Stimulated activated CD4-positive, alpha-beta T cell treated with anti-CD3 and anti-CD28 coated beads, Interleukin-4, amount 100 ng/mL, for 4 hours (primary cell): Measurements from ENCODE around the gene CIDEB.
"Not testable (repeated sequence)": the region's sequence is repeated elsewhere in the genome, so short reads cannot be mapped to it uniquely, and the experiment has no call there.

Experiments
- DNase-seq, 2 experiments: peaks; one replicate each; pipeline ENCODE4 v3.0.0-alpha.2; 2020

The CIDEB gene

GRCh38 chr14:24307575-24308341, at the start of gene CIDEB:
Gene CIDEB (minus strand): TSS chr14:24307977. CDS start chr14:24307858, 119 bp downstream.
- peak; percentile 50 for DNase-seq

- DNase-seq = no peak
These were observed 48.4 kb upstream of the CIDEB start for GRCh38 chr14:24356208-24356607.

DNA sequence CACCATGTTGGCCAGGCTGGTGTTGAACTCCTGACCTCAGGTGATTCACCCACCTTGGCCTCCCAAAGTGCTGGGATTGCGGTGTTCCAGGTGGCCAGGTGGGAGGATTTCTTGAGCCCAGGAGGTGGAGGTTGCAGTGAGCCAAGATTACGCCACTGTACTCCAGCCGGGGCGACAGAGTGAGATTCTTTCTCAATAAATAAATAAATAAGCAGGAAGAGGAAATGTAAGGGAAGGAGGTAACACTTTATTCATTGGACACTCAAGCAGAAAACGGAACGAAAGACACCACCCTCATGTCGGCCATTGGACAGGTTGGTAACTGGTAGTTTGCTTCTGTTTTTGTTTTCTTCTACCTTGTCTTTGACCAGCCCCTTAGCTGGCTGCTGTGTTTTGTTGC, 47.2 kb upstream of the CIDEB start:
- no peak for DNase-seq

DNA sequence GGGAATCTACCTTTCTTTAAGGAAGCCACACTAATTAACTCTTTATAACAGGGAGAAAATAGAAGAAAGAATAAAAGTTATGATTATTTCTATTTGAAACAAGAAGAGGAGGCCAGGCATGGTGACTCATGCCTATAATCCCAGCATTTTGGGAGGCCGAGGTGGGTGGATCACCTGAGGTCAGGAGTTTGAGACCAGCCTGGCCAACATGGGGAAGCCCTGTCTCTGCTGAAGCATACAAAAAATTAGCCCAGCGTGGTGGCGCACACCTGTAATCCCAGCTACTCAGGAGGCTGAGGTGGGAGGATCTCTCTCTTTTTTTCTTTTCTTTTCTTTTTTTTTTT, 46.7 kb upstream of the CIDEB start:
- not testable (repeated sequence) for DNase-seq

DNA sequence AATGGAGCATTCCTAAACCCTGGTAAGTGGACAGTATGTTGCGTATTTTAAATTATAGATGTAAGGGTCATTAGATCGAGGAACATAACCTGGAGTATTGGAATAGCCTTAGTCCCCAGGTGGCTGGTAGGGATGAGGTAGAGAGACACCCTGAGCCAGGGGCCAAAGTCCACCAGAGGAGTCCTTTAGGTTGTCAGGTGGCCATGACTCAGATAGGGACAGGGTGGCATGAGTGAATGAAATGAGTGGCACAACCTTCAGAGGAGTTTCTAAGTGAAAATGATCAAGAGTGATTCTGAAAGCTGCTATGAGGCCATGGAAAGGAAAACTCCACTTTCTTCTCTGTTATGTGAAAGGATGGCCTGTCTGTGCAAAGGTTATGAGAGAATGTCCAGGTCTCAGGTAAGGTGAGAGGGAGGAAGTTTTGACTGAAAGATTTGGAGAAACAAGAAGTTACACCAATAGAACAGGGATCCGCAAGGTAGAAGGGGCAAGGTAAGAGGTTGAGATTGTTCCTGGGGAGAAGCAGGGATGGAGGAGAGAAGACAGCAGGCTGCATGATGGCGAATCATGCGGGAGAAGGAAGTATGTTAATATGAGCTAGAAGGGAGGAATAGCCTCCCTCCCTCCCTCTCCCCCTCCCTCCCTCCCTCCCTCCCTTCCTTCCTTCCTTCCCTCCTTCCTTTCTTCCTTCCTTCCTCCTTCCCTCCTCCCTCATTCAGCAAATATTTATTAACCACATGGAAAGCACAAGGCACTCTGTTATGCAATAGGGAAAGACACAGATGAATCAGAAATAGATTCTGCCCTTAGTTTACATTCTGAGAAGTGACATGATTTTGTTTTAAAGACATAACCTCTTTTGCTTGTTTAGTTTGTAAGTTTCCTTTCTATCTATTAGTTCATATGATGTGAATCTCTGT, 46.0 kb upstream of the CIDEB start:
- no peak for DNase-seq

DNA sequence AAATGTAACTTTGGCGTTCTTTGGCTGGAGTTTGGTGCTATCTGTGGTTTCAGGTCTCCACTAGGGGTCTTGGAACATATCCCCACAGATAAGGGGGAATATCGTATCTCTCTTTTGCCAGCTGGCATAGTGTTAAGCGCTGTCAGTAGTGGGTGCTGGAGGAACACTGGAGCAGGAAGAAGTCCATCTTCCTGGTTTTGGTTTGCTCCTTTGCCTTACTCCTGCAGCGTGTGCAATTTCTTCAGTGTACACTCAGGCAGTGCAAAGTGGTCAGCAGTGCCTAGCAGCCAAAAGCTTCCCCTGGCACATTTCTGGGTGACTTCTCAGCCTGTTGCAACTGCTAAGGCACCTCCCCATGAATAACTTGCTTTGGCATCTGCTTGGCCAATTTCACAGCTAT, 43.7 kb upstream of the CIDEB start:
- DNase-seq = no peak

DNA sequence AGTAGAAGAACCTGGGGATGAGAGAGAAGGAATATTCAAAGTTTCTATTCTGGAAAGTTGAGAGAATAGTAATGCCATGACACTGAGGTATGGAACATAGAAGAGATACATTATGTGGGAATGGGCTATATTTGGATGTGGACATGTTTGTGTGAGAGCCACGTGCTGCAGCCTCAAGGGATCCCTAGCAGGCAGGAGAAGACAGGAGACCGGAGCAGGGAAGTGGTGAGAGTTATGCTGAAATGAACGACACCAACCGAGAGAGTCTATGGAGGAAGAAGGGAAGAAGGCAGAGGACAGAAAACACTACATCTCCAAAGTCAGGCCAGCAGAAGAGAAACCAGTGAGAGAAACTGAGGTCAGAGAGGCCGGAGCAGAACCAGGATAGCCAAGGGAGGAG, 42.0 kb upstream of the CIDEB start:
- no peak for DNase-seq

DNA sequence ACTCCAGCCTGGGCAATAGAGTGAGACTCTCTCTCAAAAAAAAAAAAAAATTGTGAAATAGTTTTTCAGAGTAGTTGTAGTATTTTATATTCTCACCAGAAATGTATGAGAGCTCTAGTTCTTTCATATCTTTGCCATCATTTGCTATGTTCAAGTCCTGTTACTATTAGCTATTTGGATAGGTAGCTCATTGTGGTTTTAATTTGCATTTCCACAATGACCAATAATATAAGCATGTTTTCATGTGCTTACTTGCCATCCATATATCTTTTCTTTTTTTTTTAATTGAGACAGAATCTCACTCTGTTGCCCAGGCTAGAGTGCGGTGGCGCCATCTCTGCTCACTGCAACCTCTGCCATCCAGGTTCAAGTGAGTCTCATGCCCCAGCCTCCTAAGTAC, 40.4 kb upstream of the CIDEB start:
- DNase-seq = no peak

DNA sequence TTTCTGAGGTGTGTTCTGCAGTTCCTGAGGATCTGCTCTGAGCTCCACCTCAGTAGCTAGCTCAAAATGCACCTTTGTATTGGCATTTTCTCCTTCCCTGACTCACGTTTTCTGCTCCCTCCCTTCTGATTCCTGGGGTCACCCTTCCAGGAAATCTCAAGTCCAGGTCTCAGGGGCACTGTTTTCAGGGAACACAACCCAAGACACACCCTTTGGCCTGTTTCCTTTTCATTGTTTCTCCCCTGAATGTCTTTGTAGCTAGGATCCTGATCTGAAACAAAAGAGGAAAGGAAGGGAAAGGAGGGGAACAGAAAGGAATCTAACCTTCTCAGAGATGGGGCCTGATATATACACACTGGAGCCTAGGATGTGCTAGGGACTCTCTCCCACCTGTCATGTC, 39.4 kb upstream of the CIDEB start:
- DNase-seq = no peak

DNA sequence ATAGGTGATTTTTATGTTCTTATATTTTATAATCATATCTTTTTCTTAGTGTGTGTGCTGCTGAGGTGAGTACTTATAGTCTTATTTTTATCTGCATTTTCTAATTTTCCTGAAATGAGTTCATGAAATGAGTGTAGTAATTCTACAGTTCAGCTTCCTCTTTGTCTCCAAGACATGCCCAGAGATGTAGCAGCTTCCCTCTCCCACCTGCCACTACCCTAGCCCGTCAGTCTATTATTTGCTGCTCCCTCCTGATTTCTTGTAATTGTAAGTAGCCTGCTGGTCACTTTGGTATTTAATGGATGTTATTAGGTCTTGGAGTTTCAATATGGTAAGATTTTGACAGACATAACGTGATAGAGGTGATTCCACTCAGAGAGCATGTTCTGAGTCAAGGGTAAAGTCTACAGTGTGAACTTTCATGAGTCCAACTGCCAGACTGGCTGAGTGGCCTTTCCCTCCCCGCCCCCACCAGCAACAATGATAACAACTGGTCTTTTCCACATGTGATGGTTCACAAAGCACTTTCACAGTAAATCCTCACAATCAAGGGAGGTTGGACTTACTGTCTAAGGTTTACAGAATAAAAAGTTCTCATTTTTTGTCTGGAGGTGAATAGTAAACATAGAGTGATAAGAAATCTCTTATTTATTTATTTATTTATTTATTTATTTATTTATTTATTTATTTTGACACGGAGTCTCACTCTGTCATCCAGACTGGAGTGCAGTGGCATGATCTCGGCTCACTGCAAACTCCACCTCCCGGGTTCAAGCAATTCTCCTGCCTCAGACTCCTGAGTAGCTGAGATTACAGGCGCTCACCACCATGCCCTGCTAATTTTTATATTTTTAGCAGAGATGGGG, 36.3 kb upstream of the CIDEB start:
- DNase-seq = no peak

GRCh38 chr14:24342889-24343288, 35.1 kb upstream of the CIDEB start:
- no peak for DNase-seq

DNA sequence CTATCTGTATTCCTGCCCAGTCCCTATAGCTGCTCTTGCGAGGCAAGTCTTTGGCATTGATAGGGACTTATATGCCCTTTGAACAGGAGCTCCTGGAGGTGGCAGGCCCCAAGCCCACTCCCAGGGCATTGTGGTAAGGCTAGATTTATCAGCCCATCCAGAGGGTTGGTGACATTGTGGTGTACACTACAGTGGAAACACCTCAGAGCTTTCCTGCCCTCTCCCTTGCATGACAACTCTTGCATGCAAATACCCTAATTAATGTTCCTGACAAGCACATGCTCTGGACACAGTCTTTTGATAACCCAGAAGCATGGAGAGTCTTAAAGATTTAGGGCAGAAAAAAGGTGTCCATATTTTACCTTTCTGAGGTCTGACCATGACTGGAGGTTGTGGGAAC, 32.8 kb upstream of the CIDEB start:
- no peak for DNase-seq

GRCh38 chr14:24339284-24340151, 31.7 kb upstream of the CIDEB start, which contains the start of gene RIPK3:
Gene RIPK3 (minus strand): TSS chr14:24339991. CDS start chr14:24339826, 165 bp downstream.
- peak; percentile 62 to 66 for DNase-seq

GRCh38 chr14:24338843-24339242, 31.1 kb upstream of the CIDEB start:
- no peak for DNase-seq

GRCh38 chr14:24337824-24338175, 30.0 kb upstream of the CIDEB start:
- no peak for DNase-seq

DNA sequence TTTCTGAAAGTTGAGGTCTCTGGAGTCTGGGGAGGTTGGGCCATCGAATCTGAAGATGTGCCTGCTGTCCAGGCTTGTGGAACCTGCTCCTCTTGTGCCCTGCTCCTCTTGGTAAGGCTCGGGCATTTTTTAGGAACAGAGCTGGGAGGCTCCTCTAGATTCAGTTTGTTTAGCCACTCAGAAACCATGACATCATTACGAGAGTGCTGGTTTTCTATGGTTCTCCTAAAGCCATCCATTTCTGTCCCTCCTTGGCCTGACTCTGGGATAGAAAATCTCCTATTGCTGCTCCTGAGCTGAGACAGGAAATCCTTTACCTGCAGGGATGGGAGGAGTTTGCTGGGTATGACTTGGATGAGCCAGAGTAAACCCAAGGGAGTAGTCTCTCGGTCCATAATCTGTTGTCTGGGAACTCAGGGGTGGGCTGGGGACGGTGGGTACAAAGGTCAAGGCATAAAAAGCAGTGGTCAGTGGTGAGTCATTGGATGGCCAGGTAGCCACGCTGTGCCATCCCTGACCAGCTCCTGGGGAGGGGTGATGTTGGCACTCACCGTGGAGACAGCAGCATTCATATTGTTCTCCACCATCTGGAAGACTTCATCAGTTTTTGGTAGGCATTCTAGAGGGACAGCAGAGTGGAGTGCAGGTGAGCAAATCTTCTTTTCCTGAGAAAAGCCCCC, 29.5 kb upstream of the CIDEB start:
- no peak for DNase-seq

GRCh38 chr14:24335461-24336171, 27.8 kb upstream of the CIDEB start:
- DNase-seq = no peak

GRCh38 chr14:24334431-24335291, 26.9 kb upstream of the CIDEB start, which contains the start of gene ADCY4:
Gene ADCY4 (minus strand): TSS chr14:24335071. CDS start chr14:24334652, 419 bp downstream.
- peak in 1 of 2 experiments; percentile 27 for DNase-seq

DNA sequence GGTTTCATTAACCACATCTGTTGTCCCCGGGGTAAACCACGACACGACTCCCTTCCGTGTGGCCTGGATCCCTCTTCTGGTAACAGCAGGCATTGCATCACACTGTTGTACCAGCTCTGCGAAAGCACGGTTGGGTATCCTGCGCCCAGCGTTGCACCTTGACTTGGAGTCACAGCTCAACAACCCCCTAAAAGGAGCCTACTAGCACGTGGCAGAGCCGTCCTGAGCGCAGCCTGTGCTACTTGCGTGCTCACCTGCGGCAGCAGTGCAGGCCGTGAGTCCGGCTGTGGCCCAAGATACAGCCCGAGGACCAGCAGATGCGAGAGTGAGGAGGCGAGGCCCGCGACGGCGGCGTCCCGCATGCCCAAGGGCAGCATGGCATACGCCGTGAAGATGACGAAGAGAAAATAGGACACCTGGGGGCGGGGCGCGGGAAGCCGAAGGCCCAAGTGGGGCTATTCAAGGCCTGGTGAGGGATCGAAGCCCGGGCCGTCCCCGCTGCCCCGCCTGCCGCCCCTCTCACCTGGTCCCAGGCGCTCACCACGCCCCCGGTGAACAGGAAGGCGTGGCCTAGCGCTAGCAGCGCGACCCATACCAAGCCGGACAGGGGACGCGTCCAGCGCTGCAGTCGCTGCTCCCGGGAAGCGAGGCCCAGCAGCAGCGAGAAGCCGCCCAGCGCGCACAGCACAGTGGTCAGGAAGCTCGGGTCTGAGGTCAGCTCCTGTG, 24.7 kb upstream of the CIDEB start:
- peak; percentile 71 to 86 for DNase-seq
